ENCODE measurements around the gene LBX2.

- TF ChIP-seq CTCF (IDR thresholded peaks at IDR 0.05) (no peak), ZFX (IDR thresholded peaks at IDR 0.05; ENCODE audit: borderline replicate concordance) (no peak)
Measured at GRCh38 chr2:74448771-74449170, 50.6 kb downstream of the LBX2 start.
